SW 1271 (cell line): ENCODE results near the gene SGTA.
"Not testable (repeated sequence)": the region's sequence is repeated elsewhere in the genome, so short reads cannot be mapped to it uniquely, and the experiment has no call there.

Experiments
- DNase-seq, 2 experiments: peaks; one replicate each; lab custom pipeline; 2025; lab: John Stamatoyannopoulos, UW

Gene SGTA, protein sequence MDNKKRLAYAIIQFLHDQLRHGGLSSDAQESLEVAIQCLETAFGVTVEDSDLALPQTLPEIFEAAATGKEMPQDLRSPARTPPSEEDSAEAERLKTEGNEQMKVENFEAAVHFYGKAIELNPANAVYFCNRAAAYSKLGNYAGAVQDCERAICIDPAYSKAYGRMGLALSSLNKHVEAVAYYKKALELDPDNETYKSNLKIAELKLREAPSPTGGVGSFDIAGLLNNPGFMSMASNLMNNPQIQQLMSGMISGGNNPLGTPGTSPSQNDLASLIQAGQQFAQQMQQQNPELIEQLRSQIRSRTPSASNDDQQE

GRCh38 chr19:2782936-2783780, at the start of gene SGTA:
TSS of gene SGTA (minus strand) at chr19:2783273. CDS start at chr19:2769068, 14,205 bp downstream.
- DNase-seq: peak; percentile 97 to 99

DNA sequence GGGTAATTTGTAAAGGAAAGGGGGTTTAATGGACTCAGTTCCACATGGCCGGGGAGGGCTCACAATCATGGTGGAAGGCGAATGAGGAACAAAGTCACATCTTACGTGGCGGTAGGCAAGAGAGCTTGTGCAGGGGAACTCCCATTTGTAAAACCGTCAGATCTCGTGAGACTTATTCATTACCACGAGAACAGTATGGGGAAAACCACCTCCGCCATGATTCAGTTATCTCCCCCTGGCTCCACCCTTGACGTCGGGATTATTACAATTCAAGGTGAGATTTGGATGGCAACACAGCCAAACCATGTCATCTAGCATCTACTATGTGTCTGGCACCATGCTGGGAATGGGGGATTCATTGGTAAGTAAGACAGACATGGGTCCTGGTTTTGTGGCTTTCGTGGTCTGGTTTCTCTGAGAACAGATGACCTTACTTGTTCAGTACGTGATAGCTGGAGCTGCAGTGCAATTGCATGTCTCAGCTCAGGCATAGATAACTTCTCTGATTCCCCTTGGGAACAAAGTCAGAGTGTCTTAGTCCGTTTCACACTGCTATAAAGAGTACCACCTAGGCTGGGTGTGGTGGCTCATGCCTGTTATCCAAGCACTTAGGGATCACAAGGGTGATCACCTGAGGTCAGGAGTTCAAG, 44.9 kb upstream of the SGTA start:
- DNase-seq: no peak

- no peak for DNase-seq
Measured at GRCh38 chr19:2827022-2827421, 43.9 kb upstream of the SGTA start.

DNA sequence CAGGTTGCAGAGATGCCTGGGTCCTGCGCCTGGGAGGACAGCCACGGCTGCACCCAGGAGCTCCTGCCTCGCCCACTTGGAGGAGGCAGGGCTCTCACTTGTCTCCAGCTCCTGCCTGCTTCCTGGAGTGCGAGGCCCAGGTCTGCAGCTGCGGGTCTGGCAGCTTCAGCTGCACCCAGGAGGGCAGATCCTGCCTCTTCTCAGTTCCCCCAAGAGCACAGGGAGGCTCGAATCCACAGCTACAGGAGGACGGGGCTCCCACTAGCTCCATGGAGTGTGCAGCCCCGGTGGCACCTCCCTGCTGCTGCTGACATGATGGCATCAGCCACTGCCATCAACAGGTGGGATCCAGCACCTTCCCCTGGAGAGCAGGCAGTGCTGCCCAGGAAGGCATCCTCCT, 41.1 kb upstream of the SGTA start:
- no peak for DNase-seq

DNA sequence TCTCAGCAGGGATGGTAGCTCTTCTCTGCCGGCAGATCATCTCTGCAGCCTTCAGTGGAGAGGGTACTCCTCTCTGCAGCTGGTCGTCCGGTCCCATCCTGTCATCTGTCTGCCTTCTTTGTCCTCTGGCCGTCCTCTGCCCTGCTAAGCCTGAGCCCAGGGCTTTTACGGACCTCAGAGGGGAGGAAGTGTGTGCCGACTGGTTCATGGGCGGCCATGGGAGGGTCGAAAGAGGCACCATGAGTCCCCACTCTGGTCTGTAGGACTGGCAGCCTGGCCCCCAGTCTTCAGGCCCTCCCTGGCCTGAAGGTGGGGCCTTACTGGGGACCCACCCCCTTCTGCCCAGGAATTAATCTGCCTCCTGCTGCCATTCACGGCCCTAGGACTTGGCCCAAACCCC, 40.6 kb upstream of the SGTA start:
- no peak for DNase-seq

DNA sequence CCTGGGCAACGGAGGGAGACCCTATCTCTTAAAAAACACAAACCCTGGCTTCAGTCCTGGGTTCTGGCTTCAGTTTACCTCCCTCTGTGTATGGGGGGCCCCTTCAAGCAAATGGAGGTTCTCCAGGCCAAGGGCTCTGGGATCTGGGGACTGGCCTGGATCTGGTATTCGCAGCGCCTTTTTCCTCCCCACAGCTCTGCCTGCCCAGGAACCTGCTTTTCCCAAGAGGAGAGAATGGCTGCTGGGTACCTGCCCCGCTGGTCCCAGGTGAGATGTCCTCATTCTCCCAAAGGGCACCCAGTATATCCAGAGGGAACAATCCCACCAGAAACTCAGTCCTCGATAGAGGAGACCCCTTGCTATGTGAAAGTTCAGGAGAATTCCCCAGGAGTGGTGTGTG, 39.8 kb upstream of the SGTA start:
- no peak for DNase-seq

DNA sequence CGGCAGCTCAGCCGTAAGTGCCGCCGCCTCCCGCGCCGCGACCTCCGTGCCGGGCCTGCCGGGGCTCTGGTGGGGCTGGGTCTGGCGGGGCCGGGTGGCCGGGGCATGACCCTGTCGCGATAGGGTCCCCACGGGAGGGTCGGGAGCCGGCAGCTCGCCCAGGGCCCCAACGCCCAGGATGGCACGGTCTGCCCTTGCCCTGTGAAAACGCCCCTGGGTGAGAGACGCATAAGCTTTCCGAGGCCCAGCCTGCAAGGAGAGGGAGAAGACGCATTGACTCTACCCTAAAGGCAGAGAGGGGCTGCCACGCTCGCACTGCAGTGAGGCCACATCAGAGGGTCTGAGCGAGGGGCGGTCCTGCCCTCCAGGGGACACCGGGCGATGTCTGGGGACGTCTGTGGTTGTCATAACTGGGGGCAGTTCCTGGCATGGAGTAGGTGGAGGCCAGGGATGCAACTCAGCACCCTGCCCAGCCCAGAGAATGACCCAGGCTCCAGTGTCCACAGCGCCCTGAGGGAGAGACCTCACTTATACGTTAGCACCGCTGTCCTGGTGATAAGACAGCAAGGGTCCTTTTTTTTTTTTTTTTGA, 37.1 kb upstream of the SGTA start:
- peak in 1 of 2 experiments; percentile 14 for DNase-seq

DNA sequence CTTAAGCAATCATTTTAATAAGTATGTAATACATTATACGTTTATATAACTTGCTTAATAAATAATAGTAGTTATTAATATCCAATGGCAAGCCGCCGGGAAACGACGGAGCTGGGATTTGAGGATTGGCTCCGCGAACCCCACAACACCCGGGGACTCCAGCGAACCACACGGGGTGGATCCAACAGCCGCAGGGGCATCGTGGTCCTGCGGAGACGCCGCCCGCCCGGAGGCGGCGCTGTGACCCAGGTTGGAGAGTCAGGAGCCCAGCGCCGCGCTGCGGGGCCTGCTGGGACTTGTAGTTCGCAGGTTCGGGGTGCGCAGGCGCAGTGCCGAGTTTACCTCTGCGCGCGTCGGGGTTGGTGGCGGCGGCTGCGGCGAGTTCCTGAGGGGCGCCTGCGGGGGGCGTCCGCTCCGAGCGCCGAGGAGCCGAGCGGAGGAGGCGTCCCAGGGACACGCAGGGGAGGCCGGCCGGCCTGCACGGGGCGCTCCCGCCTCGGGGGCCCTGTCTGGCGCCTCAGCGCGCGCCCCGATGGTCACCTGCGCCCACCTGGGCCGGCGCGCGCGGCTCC, 36.6 kb upstream of the SGTA start, which contains the start of gene ZNF554:
Gene ZNF554 (plus strand): TSS at position 329 of the 572 bp plus-strand sequence. CDS start 204 bp downstream, at position 533.
- peak; percentile 80 to 93 for DNase-seq

DNA sequence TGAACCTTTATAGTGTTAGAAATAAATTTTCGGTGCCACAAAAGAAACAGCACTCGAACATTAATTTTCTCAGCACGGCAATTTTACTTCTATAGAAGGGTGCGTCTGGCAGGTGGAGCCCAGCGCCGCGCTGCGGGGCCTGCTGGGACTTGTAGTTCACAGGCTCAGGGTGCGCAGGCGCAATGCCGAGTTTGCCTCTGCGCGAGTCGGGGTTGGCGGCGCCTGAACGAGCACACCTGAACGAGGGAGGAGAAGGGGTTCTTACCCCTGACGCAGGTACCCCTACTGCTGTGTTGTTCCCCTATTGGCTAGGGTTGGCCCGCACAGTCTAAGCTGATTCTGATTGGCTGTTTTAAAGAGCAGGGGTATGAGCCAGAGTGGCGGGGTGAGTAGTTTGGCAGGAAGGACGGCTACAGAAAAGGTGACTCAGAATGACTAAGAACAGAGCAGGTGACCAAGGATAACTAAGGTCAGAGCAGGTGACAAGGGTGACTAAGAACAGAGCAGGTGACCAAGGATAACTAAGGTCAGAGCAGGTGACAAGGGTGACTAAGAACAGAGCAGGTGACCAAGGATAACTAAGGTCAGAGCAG, 34.3 kb upstream of the SGTA start:
- DNase-seq: not testable (repeated sequence)

DNA sequence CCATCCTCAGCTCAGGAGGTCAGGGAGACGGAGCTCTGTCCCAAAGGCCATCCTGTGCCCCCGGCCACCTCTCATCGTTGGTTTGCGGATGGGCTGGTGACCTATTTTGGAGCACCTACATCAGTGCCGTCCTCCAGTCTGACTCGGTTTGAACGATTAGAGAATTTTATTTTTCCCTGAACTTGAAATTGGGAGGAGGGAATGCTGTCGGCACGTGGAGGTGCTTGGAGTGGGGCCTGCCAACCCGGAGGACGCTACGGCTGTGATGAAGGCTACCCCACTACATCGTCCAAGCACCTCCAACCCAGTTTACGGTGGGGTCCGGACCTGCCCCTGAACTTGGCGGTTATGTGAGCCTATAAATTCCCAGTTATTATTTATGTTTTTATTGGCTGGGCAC, 33.6 kb upstream of the SGTA start:
- no peak for DNase-seq

DNA sequence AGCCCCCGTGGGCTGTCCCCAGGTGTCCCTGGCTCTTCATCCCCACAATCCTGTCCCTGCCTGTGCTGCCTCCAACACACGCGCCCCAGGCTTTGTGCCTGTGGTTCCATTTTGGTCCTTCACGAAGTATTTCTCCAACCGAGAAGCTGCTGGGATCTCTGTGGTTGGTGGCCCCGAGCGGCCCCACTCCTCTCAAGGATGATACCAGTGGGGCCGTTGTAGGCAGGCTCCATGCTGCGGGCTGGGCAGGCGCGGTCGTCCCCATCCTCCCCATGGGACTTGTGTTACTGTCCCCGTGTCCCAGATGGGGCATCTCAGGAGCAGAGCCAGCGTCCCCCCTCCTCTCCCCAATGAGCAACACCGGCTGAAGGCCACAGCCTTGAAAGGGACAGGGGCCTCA, 32.9 kb upstream of the SGTA start:
- DNase-seq: no peak

DNA sequence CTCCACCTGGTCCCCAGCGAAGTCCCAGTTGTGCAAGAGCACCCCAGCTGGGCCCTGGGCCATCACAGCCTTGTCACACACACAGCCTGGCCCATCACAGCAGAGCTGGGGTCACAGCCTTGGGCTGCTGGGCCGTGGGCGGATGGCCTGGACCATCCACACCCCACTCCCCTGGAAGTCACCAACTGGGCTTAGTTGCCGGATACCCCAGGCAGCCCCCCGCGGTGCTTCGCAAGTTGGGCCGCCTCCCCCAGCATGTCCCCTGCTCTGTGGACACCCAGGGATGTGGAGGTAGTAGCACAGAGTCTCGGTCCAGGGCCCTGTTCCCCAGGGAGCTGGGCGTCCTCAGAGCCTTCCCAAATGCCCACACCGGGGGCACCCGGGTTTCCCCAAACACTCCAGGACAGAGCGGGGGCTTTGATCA, 32.1 kb upstream of the SGTA start:
- no peak for DNase-seq

GRCh38 chr19:2814426-2814825, 31.4 kb upstream of the SGTA start:
- no peak for DNase-seq

- DNase-seq: no peak
Measured at GRCh38 chr19:2813235-2814160, 30.4 kb upstream of the SGTA start.

DNA sequence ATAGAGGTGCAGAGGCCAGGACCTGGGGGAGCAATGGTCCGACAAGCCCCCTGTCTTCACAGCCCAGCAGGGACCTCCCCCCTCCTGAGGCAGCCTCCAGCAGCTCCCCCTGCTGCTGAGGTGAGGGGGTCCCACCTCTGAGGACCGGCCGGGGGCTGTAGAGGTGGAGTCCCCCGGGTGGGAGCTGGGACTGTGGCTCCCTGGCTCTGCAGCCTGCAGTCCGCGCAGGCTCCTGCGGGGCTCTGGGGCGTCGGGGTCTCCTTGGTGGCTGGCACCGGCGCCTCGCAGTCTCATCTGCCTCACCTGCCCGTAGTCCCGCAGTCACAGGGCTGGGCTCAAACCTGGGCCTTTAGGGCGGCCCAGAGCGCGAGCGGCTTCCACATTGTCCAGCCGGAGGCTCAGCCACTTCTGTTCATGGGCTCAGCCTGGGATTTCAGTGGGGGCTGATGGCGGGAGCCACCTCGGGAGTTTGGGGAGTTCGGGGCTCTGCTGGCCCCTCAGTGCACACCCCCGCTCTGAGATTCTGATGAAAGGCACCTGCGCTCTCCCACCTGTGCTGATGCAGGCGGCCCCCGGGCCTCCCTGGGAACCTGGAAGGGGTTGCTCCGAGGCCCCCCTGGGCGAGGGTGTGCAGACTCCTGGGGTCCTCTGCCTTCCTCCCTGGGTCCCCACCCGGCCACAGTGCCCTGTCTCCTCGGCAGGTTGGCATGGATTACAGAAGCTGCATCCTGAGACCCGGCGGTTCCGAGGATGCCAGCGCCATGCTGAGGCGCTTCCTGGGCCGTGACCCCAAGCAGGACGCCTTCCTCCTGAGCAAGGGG, 29.6 kb upstream of the SGTA start:
- DNase-seq: no peak

GRCh38 chr19:2811735-2812413, 28.8 kb upstream of the SGTA start:
- DNase-seq: no peak

- no peak for DNase-seq
Measured at GRCh38 chr19:2811221-2811722, 28.2 kb upstream of the SGTA start.
